GM21576 (cell line): ENCODE results near the gene C1orf210.

Experiments used
- ATAC-seq: cut with Tn5 transposase; IDR thresholded peaks from one replicate; pipeline ENCODE4 v1.9.1; 2021; ENCODE audit warnings: mild to moderate bottlenecking, moderate library complexity; ENCODE audit not compliant: unreplicated experiment

C1orf210 gene

DNA sequence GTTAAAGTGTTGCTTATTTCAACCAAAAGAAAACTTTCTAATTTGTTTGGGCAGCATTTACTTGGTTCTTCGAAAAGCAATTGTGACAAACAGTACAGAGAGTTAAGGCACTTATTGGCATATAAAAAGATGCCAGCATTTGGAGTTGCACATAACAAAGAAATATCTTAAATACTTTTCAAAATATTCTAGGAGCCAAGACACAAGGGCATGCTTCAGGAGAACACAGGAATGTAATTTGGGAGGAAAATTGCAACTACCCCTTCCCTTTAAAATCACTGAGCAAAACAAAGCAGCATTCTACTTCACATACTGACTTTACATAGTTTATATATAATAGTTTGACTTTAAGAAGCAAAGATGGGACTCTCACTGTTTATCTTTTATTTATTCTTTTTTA, 10.8 kb upstream of the C1orf210 start:
- no peak for ATAC-seq

- ATAC-seq, result no peak
Measured at GRCh38 chr1:43294761-43295160, 9.4 kb upstream of the C1orf210 start.

- no peak for ATAC-seq
Measured at GRCh38 chr1:43293896-43294760, 8.7 kb upstream of the C1orf210 start.

- no peak for ATAC-seq
Measured at GRCh38 chr1:43293176-43293575, 7.8 kb upstream of the C1orf210 start.

GRCh38 chr1:43292679-43293078, 7.3 kb upstream of the C1orf210 start:
- no peak for ATAC-seq

DNA sequence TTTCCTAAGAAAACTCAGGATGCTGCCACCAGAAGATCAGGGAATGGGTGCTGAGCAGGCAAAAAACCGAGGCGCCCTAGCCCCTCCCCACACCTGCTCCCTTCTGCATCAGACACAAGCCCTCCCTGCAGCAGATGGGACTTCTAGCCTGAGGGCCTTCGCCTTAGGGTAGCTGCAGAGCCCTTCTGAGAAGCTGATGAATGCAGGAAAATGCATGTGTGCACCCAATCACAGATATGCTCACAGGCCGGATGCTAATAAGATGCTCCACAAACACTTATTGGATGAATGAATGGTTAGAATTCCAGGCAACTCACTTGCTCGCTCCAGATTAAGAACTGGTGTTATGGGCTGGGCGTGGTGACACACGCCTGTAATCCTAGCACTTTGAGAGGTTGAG, 6.8 kb upstream of the C1orf210 start:
- ATAC-seq, result no peak

- ATAC-seq, result no peak
Measured at GRCh38 chr1:43288785-43289706, 3.7 kb upstream of the C1orf210 start.

DNA sequence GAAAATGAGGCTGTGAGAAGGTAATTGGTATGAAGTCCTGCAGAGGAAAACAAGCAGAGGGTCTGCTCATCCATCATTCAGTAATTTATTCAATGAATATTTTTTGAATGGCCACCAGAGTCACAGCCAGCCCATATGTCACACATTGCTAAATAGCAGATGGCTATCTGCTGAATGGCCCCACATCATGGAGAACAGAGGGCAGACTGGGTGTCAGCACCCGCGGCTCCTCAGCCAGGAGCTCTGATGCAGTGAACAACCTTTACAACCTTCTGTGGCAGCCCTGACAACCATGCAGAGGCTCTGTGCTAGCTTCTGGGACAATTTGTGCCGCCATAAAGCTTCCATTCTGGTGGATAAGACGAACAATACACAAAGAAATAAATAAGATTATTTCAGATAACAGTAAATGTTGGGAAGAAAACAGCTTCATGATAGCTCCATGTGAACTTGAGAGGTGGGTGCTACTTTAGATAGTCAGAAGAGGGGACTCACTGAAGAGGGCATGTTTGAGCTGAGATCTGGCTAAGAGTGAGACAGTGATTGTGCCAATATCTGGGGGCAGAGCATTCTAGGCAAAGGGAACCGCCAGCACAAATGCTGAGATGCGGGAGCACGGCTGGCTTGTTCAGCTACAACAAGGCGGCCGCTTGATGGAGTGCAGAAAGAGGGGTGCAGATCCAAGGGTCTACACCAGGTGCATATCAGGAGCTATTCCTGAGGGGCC, 2.8 kb upstream of the C1orf210 start:
- no peak for ATAC-seq

DNA sequence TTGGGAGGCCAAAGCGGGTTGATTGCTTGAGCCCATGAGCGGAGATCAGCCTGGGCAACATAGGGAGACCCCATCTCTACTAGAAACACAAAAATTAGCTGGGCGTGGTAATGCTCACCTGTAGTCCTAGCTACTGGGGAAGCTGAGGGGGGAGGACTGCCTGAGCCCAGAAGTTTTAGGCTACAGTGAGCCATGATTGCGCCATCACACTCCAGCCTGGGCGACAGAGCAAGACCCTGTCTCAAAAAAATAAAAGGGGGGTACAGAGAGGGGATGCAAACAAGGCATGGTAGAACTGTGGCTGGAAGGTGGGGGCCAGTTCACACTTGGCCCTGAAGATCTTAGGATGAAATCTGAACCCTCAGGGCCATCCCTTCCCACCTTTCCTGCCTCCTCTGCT, 1.2 kb upstream of the C1orf210 start:
- no peak for ATAC-seq

DNA sequence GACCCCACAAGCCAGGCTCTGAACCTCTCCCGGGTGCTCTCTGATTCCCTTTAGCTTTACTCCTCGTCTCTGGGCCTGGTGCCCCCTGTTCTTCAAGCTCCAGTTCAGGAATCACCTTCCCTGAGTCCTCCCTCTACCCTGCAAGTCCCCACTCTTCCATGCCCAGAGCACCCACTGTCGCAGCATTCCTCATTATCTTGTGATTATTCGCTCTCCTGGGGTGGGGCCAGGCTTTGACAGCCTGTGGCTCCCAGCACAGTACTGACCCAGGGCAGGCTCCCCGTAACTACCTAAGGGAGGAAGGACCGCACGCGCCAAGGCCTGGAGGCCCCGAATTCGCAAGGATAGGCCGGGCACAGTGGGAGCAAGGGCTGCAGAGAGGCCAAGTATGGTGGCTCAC, 734 bp upstream of the C1orf210 start:
- ATAC-seq, result no peak

- ATAC-seq, result no peak
Measured at GRCh38 chr1:43284546-43285110, 753 bp downstream of the C1orf210 start.

DNA sequence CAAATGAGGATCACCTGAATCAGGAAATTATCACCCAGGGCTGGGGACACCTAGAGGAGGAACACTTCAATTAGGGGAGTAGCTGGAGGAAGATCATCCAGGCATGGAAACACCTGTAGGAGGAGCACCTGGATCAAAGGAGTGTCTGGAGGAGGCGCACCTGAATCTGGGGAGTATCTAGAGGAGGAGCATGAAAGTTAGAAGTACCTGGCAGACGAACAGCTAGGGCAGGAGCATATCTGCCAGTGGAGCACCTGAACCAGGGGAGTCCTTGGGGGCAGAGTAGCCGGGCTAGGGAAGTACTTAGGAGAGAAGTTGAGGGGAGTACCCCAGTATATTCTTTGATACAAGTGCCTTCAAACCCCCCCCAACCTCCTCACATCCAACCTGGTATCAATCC, 1.3 kb downstream of the C1orf210 start:
- ATAC-seq, result no peak

- no peak for ATAC-seq
Measured at GRCh38 chr1:43282220-43283195, 2.9 kb downstream of the C1orf210 start.

GRCh38 chr1:43280692-43281091, 4.7 kb downstream of the C1orf210 start:
- no peak for ATAC-seq

- no peak for ATAC-seq
Measured at GRCh38 chr1:43279666-43280065, 5.7 kb downstream of the C1orf210 start.

GRCh38 chr1:43279161-43279560, 6.2 kb downstream of the C1orf210 start:
- no peak for ATAC-seq

- no peak for ATAC-seq
Measured at GRCh38 chr1:43277116-43277876, 8.1 kb downstream of the C1orf210 start.

DNA sequence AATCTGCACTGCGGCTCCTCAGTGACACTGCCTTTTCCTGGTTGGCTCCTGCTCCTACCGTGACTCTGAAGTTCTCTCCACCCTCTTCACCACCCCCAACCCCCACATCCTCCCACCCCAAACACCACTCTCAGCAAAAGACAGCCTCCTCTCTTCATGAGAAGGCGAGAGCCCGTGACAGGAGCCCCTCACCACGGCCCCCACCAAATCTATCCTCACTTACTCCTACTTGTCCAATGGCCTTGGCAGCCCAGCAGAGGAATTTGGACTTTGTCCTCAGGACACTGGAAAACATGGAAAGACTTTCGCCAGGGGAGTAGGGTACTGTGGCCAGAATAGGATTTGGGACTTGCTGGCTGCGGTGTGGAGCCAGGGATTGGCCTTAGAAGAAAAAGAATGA, 8.7 kb downstream of the C1orf210 start:
- no peak for ATAC-seq
